Effector memory CD4-positive, alpha-beta T cell (primary cell): ENCODE data around the gene FCN1.

Experiments used
- DNase-seq, 3 donors: peaks; one replicate each; pipeline ENCODE4 v3.0.0-alpha.2; 2020
- H3K27ac ChIP-seq: 2 replicates; pipeline ENCODE4 v1.7.0; 2013; ENCODE audit warnings: mild to moderate bottlenecking, low read length, moderate library complexity; ENCODE audit not compliant: insufficient read depth, poor library complexity, severe bottlenecking
- H3K27me3 ChIP-seq: replicated peaks from 2 replicates; pipeline ENCODE4 v1.7.0; 2013; ENCODE audit warnings: mild to moderate bottlenecking, low read length; ENCODE audit not compliant: insufficient read depth, control insufficient read depth, poor library complexity, severe bottlenecking
- H3K36me3 ChIP-seq: 2 replicates; pipeline ENCODE4 v1.7.0; 2013; ENCODE audit warnings: mild to moderate bottlenecking, low read length, moderate library complexity; ENCODE audit not compliant: control insufficient read depth, insufficient read depth
- H3K4me1 ChIP-seq: 2 replicates; pipeline ENCODE4 v1.7.0; 2013; ENCODE audit warnings: low read length, mild to moderate bottlenecking; ENCODE audit not compliant: control insufficient read depth, insufficient read depth, poor library complexity, severe bottlenecking
- H3K4me3 ChIP-seq: 2 replicates; pipeline ENCODE4 v1.7.0; 2013; ENCODE audit warnings: low read length, low read depth, mild to moderate bottlenecking; ENCODE audit not compliant: insufficient read depth, poor library complexity, severe bottlenecking
- H3K9me3 ChIP-seq: 2 replicates; pipeline ENCODE4 v1.7.0; 2013; ENCODE audit warnings: mild to moderate bottlenecking, low read length, moderate library complexity; ENCODE audit not compliant: control insufficient read depth

Gene FCN1

GRCh38 chr9:134951461-134951860, 33.7 kb upstream of the FCN1 start:
- H3K27ac ChIP-seq: no peak overlapping the region
- no peak overlapping the region for H3K4me3 ChIP-seq
- no peaks in the 10 kb centered on the region for H3K4me1 ChIP-seq
- H3K27me3 ChIP-seq: no peaks in the 10 kb centered on the region
- no peaks in the 10 kb centered on the region for H3K9me3 ChIP-seq
- DNase-seq: no peak
- H3K36me3 ChIP-seq: no peaks in the 10 kb centered on the region

GRCh38 chr9:134950386-134951210, 32.9 kb upstream of the FCN1 start:
- no peaks in the 10 kb centered on the region for H3K36me3 ChIP-seq
- no peak overlapping the region for H3K4me3 ChIP-seq
- DNase-seq: no peak
- no peaks in the 10 kb centered on the region for H3K4me1 ChIP-seq
- no peaks in the 10 kb centered on the region for H3K9me3 ChIP-seq
- H3K27ac ChIP-seq: no peak overlapping the region
- H3K27me3 ChIP-seq: no peaks in the 10 kb centered on the region

- Histone ChIP-seq H3K27me3 (no peaks in the 10 kb centered on the region), H3K27ac (no peak overlapping the region), H3K4me1 (no peaks in the 10 kb centered on the region), H3K36me3 (no peaks in the 10 kb centered on the region), H3K9me3 (no peaks in the 10 kb centered on the region), H3K4me3 (no peak overlapping the region)
- DNase-seq: no peak
These were observed 32.1 kb upstream of the FCN1 start for GRCh38 chr9:134949681-134950385.

DNA sequence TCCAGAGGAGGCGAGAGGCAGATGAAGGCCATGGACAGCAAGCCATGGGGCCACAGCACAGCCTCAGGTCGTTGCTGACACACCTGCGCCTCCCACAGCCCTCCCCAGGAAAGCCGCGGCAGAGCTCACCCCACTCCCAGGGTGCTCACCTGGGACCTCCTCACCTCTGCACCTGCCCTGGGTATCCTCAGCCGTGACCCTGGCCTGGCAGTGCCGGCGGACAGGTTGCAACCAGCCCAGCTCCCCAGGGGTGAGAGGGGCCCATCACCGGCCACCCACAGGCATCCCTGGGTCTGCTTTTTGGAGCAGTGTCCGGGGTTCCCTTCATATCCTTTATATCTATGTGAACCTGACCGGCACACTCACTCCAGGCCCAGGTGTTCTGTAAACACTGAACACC, 30.4 kb upstream of the FCN1 start:
- no peaks in the 10 kb centered on the region for H3K9me3 ChIP-seq
- H3K36me3 ChIP-seq: no peaks in the 10 kb centered on the region
- H3K4me3 ChIP-seq: no peak overlapping the region
- no peaks in the 10 kb centered on the region for H3K4me1 ChIP-seq
- H3K27me3 ChIP-seq: no peaks in the 10 kb centered on the region
- DNase-seq: no peak
- no peak overlapping the region for H3K27ac ChIP-seq

GRCh38 chr9:134947265-134947955, 29.7 kb upstream of the FCN1 start:
- no peaks in the 10 kb centered on the region for H3K9me3 ChIP-seq
- no peak for DNase-seq
- no peaks in the 10 kb centered on the region for H3K36me3 ChIP-seq
- no peaks in the 10 kb centered on the region for H3K27me3 ChIP-seq
- no peak overlapping the region for H3K4me3 ChIP-seq
- H3K27ac ChIP-seq: no peak overlapping the region
- no peaks in the 10 kb centered on the region for H3K4me1 ChIP-seq

GRCh38 chr9:134946663-134947062, 29.0 kb upstream of the FCN1 start:
- no peak overlapping the region for H3K4me3 ChIP-seq

DNA sequence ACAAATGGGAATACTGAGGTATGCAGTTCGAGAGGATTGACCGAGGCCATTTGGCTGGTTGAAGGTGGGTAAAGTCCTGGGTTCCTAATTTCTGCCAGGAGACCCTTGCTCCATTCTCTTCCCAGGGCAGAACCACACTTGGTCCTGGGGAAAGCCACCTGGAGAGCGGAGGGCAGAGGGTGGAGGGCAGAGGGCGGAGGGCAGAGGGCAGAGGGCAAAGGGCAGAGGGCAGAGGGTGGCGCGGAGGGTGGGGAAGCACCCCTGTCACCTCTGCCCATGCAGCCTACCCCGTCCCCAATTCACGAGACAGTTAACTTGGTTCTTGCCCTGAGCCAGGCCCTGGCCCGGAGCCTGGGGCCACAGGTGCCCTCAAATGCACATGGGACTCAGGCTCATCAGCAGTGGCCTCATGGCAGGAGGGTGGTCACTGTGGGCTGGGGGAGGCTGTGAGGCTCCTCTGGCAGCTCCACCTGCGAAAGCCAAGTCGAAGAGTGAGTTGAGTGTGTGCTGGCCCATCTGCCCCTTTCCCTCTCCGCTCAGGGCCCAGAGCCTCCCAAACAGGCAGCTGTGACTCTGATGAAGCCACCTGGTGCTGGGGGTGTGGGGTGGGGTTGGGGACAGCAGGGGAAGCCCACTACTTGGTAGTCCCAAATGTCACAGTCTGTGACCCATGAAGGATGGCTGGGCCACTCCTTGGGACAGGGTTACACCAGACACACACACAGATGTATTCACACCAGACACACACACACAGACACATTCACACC, 28.0 kb upstream of the FCN1 start:
- no peak overlapping the region for H3K4me3 ChIP-seq
- no peaks in the 10 kb centered on the region for H3K4me1 ChIP-seq
- H3K27ac ChIP-seq: no peak overlapping the region
- no peaks in the 10 kb centered on the region for H3K27me3 ChIP-seq
- DNase-seq: no peak
- H3K9me3 ChIP-seq: no peaks in the 10 kb centered on the region
- H3K36me3 ChIP-seq: no peaks in the 10 kb centered on the region

More at GRCh38 chr9:134946663-134947062, 29.0 kb upstream of the FCN1 start:
- DNase-seq: no peak
- Histone ChIP-seq H3K4me1 (no peaks in the 10 kb centered on the region), H3K27ac (no peak overlapping the region), H3K36me3 (no peaks in the 10 kb centered on the region), H3K9me3 (no peaks in the 10 kb centered on the region), H3K27me3 (no peaks in the 10 kb centered on the region)

GRCh38 chr9:134944916-134945315, 27.2 kb upstream of the FCN1 start:
- Histone ChIP-seq H3K27ac (no peak overlapping the region), H3K36me3 (no peaks in the 10 kb centered on the region), H3K4me3 (no peak overlapping the region), H3K9me3 (no peaks in the 10 kb centered on the region), H3K4me1 (no peaks in the 10 kb centered on the region), H3K27me3 (no peaks in the 10 kb centered on the region)
- no peak for DNase-seq

GRCh38 chr9:134944351-134944802, 26.7 kb upstream of the FCN1 start:
- H3K4me3 ChIP-seq: no peak overlapping the region
- DNase-seq: no peak
- no peaks in the 10 kb centered on the region for H3K9me3 ChIP-seq
- no peaks in the 10 kb centered on the region for H3K27me3 ChIP-seq
- no peaks in the 10 kb centered on the region for H3K36me3 ChIP-seq
- no peak overlapping the region for H3K27ac ChIP-seq
- no peaks in the 10 kb centered on the region for H3K4me1 ChIP-seq
